Duodenal mucosa (tissue), 2 donors: ENCODE data around the gene DMRTC2.

Source experiments
- H3K27ac ChIP-seq: one replicate; pipeline ENCODE4 v1.7.0; 2013; ENCODE audit warnings: low read depth, low read length
- H3K27me3 ChIP-seq, 2 donors: one replicate each; pipeline ENCODE4 v1.7.0; 2013; ENCODE audit warnings: low read length in 2 of 2, control low read depth in 1 of 2; ENCODE audit not compliant: insufficient read depth in 2 of 2, control insufficient read depth in 1 of 2
- H3K36me3 ChIP-seq, 2 donors: one replicate each; pipeline ENCODE4 v1.7.0; 2013; ENCODE audit warnings: low read length in 2 of 2, control low read depth in 1 of 2; ENCODE audit not compliant: insufficient read depth in 2 of 2, control insufficient read depth in 1 of 2
- H3K4me1 ChIP-seq, 2 donors: one replicate each; pipeline ENCODE4 v1.7.0; 2013; ENCODE audit warnings: low read length in 2 of 2, control low read depth in 1 of 2; ENCODE audit not compliant: insufficient read depth in 2 of 2, control insufficient read depth in 1 of 2
- H3K4me3 ChIP-seq, 2 donors: one replicate each; pipeline ENCODE4 v1.7.0; 2013; ENCODE audit warnings: low read length in 2 of 2, low read depth in 1 of 2
- H3K9ac ChIP-seq, 2 donors: one replicate each; pipeline ENCODE4 v1.7.0; 2013; ENCODE audit warnings: low read length in 2 of 2, low read depth in 1 of 2
- H3K9me3 ChIP-seq, 2 donors: one replicate each; pipeline ENCODE4 v1.7.0; 2013; ENCODE audit warnings: low read length in 2 of 2, control low read depth in 1 of 2; ENCODE audit not compliant: control insufficient read depth in 1 of 2

Gene DMRTC2

GRCh38 chr19:41876847-41877832 is 32.3 kb downstream of the DMRTC2 start, which contains the start of gene CD79A:
CD79A (plus strand) TSS chr19:41877279; CDS start chr19:41877305, 26 bp downstream.
- Histone ChIP-seq H3K4me1 (peaks cover 12 to 34% of the 10 kb centered on the region in 2 donors), H3K9ac (no peak within 1 kb of the TSS), H3K9me3 (no peaks in the 10 kb centered on the region), H3K27me3 (no peaks in the 10 kb centered on the region), H3K4me3 (peak within 1 kb of the TSS; percentile 28 to 35), H3K36me3 (peaks cover 0 to 4% of the 10 kb centered on the region in 2 donors), H3K27ac (peak within 1 kb of the TSS; percentile 42)

- Histone ChIP-seq H3K4me1 (peaks cover 8 to 25% of the 10 kb centered on the region in 2 donors), H3K27me3 (no peaks in the 10 kb centered on the region), H3K36me3 (no peaks in the 10 kb centered on the region), H3K27ac (no peak overlapping the region), H3K4me3 (no peak overlapping the region), H3K9ac (no peak overlapping the region), H3K9me3 (no peaks in the 10 kb centered on the region)
Observed at GRCh38 chr19:41877916-41878905, 33.4 kb downstream of the DMRTC2 start.

- Histone ChIP-seq H3K4me1 (peaks cover 12 to 28% of the 10 kb centered on the region in 2 donors), H3K27ac (no peak overlapping the region)
Observed at GRCh38 chr19:41879080-41879479, 34.2 kb downstream of the DMRTC2 start.

GRCh38 chr19:41879670-41880328 is 35.0 kb downstream of the DMRTC2 start:
- H3K9me3 ChIP-seq: no peaks in the 10 kb centered on the region
- no peaks in the 10 kb centered on the region for H3K36me3 ChIP-seq
- H3K9ac ChIP-seq: no peak overlapping the region
- peaks cover 12 to 31% of the 10 kb centered on the region in 2 donors for H3K4me1 ChIP-seq
- no peaks in the 10 kb centered on the region for H3K27me3 ChIP-seq
- no peak overlapping the region for H3K27ac ChIP-seq
- H3K4me3 ChIP-seq: no peak overlapping the region

More at GRCh38 chr19:41879080-41879479, 34.2 kb downstream of the DMRTC2 start:
- H3K9ac ChIP-seq: no peak overlapping the region
- H3K9me3 ChIP-seq: no peaks in the 10 kb centered on the region
- no peaks in the 10 kb centered on the region for H3K36me3 ChIP-seq
- no peak overlapping the region for H3K4me3 ChIP-seq
- H3K27me3 ChIP-seq: no peaks in the 10 kb centered on the region

GRCh38 chr19:41880329-41880708 is 35.5 kb downstream of the DMRTC2 start:
- no peak overlapping the region for H3K9ac ChIP-seq
- no peak overlapping the region for H3K27ac ChIP-seq
- H3K4me3 ChIP-seq: no peak overlapping the region
- no peaks in the 10 kb centered on the region for H3K36me3 ChIP-seq
- no peaks in the 10 kb centered on the region for H3K9me3 ChIP-seq
- H3K4me1 ChIP-seq: peaks cover 15 to 36% of the 10 kb centered on the region in 2 donors
- H3K27me3 ChIP-seq: no peaks in the 10 kb centered on the region

GRCh38 chr19:41882568-41883462 is 38.0 kb downstream of the DMRTC2 start, which contains the start of gene ARHGEF1:
ARHGEF1 (plus strand) TSS chr19:41883184; CDS start chr19:41888083, 4,899 bp downstream.
- H3K4me1 ChIP-seq: peaks cover 29 to 45% of the 10 kb centered on the region in 2 donors
- peak within 1 kb of the TSS; percentile 89 to 98 for H3K9ac ChIP-seq
- H3K9me3 ChIP-seq: no peaks in the 10 kb centered on the region
- no peaks in the 10 kb centered on the region for H3K27me3 ChIP-seq
- peak within 1 kb of the TSS; percentile 62 for H3K27ac ChIP-seq
- peak within 1 kb of the TSS; percentile 90 to 95 for H3K4me3 ChIP-seq
- no peaks in the 10 kb centered on the region for H3K36me3 ChIP-seq

- Histone ChIP-seq H3K9me3 (no peaks in the 10 kb centered on the region), H3K27me3 (no peaks in the 10 kb centered on the region), H3K4me1 (peaks cover 34 to 45% of the 10 kb centered on the region in 2 donors), H3K4me3 (peak overlapping the region; percentile 90 to 95), H3K27ac (peak overlapping the region; percentile 46), H3K36me3 (peaks cover 0 to 4% of the 10 kb centered on the region in 2 donors), H3K9ac (peak overlapping the region; percentile 89 to 98)
Observed at GRCh38 chr19:41883463-41883820, 38.6 kb downstream of the DMRTC2 start.

- Histone ChIP-seq H3K36me3 (peaks cover 3 to 8% of the 10 kb centered on the region in 2 donors), H3K4me1 (peaks cover 35 to 45% of the 10 kb centered on the region in 2 donors), H3K4me3 (peak overlapping the region; percentile 90 to 97), H3K9me3 (no peaks in the 10 kb centered on the region), H3K27me3 (no peaks in the 10 kb centered on the region), H3K9ac (peak overlapping the region; percentile 89 to 98), H3K27ac (peak overlapping the region; percentile 53)
Observed at GRCh38 chr19:41883821-41884733, 39.2 kb downstream of the DMRTC2 start.
